GM19043 (cell line): ENCODE measurements around the gene SREK1IP1.

Experiments used
- ATAC-seq: cut with Tn5 transposase; IDR thresholded peaks from one replicate; pipeline ENCODE4 v1.9.1; 2021; ENCODE audit warnings: low read depth; ENCODE audit not compliant: unreplicated experiment

The SREK1IP1 gene

DNA sequence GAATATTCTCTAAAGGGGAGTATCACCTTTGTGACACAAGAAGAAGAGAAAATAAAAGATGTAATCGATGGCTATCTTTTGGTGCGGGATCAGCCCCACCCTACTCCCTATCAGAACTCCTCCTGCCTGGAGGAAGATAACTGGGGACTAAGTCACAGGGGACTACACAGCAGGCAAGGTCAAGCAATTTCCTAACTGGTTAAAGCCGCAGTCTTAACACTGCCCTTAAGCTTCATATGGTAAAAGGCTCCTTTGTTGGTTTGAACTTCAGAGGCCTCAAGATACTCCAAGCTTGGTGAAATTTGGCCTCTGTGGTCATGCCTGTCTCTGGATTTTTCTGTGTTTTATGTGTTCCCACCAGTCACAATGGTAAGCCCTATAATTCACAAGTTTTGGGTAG, 79.5 kb downstream of the SREK1IP1 start:
- ATAC-seq: no peak

DNA sequence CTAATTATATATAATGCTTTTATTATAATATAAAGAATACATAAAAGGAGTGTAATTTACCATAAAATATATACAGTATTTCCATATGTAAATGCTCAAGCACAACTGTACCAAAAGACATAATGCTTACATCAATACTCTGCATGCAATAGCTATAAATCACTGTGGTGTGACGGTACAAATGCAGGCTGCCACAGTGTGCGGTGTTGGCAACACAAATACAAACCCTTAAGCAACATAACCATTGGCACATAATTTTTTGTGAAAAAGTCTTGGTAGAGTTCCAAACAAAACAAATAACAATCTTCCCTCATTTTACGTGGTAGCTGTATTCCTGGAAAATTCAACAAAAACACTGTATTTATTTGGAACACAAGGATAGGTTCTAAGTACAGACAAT, 80.1 kb downstream of the SREK1IP1 start:
- ATAC-seq: no peak

- no peak for ATAC-seq
Observed at GRCh38 chr5:64685866-64686265, 82.6 kb downstream of the SREK1IP1 start.

DNA sequence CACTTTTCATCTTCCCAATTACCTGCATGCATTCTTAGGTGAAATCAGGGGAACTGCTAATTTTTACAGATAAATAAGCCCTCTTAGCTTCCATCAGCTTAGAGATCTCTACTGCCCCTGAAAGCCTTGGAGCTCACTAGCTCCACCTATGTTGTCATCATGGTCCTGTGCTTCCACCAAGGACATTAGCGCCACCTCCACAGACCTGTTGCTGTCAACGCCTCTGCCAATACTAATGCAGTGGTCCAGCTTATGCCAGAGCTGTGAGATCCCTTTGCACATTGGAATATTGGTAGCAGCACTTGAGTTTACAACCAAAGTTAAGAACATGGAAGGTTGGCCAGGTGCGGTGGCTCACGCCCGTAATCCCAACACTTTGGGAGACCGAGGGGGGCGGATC, 85.9 kb downstream of the SREK1IP1 start:
- ATAC-seq: no peak

GRCh38 chr5:64680289-64680688, 88.2 kb downstream of the SREK1IP1 start:
- no peak for ATAC-seq

DNA sequence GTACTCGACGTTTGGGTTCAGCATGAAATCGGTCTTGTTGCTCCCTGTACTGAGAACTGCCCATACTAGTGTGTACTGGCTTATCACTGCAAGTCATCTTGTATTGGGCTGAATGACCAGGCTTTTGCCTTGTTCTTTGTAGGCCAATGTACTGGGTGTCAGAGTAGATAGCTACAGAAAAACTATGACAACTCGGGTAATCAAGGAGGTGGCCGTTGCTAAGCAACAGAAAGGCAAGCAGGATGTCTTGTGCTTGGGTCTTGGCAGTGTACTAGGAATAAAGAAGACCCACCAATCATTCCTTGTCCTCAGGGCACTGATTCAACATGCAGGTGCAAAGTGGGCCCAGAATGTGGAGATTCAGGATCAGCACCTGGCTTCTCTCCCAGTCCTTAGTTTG, 90.1 kb downstream of the SREK1IP1 start:
- ATAC-seq: no peak

- ATAC-seq: no peak
Observed at GRCh38 chr5:64671678-64672077, 96.8 kb downstream of the SREK1IP1 start.

- no peak for ATAC-seq
Observed at GRCh38 chr5:64670277-64670676, 98.2 kb downstream of the SREK1IP1 start.
